H9 (cell line): Measurements from ENCODE around the gene SLIT2. TPM values are rescaled to one million over a fixed set of nuclear protein-coding genes. Genes with fewer than 3 reads are reported as not detected.

Source experiments
- DNase-seq: peaks from one replicate; pipeline ENCODE4 v3.0.0-alpha.2; 2017
- H2AFZ ChIP-seq: one replicate; pipeline ENCODE4 v1.6.1; 2013; ENCODE audit warnings: mild to moderate bottlenecking, low read length, control low read depth, moderate library complexity
- H2AK5ac ChIP-seq: 2 replicates; pipeline ENCODE4 v1.6.1; 2013; ENCODE audit warnings: low read length, control low read depth, mixed read lengths; ENCODE audit not compliant: insufficient read length
- H2BK120ac ChIP-seq: one replicate; pipeline ENCODE4 v1.6.1; 2013; ENCODE audit warnings: low read depth, mild to moderate bottlenecking, low read length, control low read depth, inconsistent platforms; ENCODE audit not compliant: poor library complexity, severe bottlenecking
- H2BK12ac ChIP-seq: 2 replicates; pipeline ENCODE4 v1.6.1; 2013; ENCODE audit warnings: low read length, control low read depth, mixed read lengths, low read depth; ENCODE audit not compliant: insufficient read length
- H2BK15ac ChIP-seq: 2 replicates; pipeline ENCODE4 v1.6.1; 2013; ENCODE audit warnings: low read depth, low read length, control low read depth
- H2BK20ac ChIP-seq: one replicate; pipeline ENCODE4 v1.6.1; 2013; ENCODE audit warnings: low read depth, mild to moderate bottlenecking, low read length, control low read depth, inconsistent platforms; ENCODE audit not compliant: poor library complexity, severe bottlenecking
- H2BK5ac ChIP-seq: 2 replicates; pipeline ENCODE4 v1.6.1; 2013; ENCODE audit warnings: low read length, control low read depth, mixed read lengths; ENCODE audit not compliant: insufficient read length
- H3K14ac ChIP-seq: 2 replicates; pipeline ENCODE4 v1.6.1; 2013; ENCODE audit warnings: low read length, control low read depth; ENCODE audit not compliant: insufficient read depth
- H3K18ac ChIP-seq: 2 replicates; pipeline ENCODE4 v1.6.1; 2013; ENCODE audit warnings: low read depth, mild to moderate bottlenecking, mixed read lengths, low read length, control low read depth; ENCODE audit not compliant: insufficient read length
- H3K23ac ChIP-seq: 2 replicates; pipeline ENCODE4 v1.6.1; 2013; ENCODE audit warnings: low read length, control low read depth, mixed read lengths, low read depth; ENCODE audit not compliant: insufficient read length
- H3K23me2 ChIP-seq: 2 replicates; pipeline ENCODE4 v1.6.1; 2013; ENCODE audit warnings: low read depth, mild to moderate bottlenecking, mixed read lengths, low read length, control low read depth; ENCODE audit not compliant: insufficient read length, poor library complexity, severe bottlenecking
- H3K27ac ChIP-seq: 2 replicates; pipeline ENCODE4 v1.5.1; 2013; ENCODE audit warnings: low read length, control low read depth, mixed read lengths, low read depth; ENCODE audit not compliant: insufficient read length
- H3K27me3 ChIP-seq: 2 replicates; pipeline ENCODE4 v1.6.1; 2013; ENCODE audit warnings: low read length, control low read depth, inconsistent platforms; ENCODE audit not compliant: insufficient read depth
- H3K4ac ChIP-seq: 2 replicates; pipeline ENCODE4 v1.6.1; 2013; ENCODE audit warnings: low read depth, mild to moderate bottlenecking, control low read depth, inconsistent platforms, low read length, moderate library complexity
- H3K4me1 ChIP-seq: 2 replicates; pipeline ENCODE4 v1.6.1; 2013; ENCODE audit warnings: low read length, control low read depth, inconsistent platforms; ENCODE audit not compliant: insufficient read depth
- H3K4me2 ChIP-seq: 2 replicates; pipeline ENCODE4 v1.6.1; 2013; ENCODE audit warnings: low read length, control low read depth, mixed read lengths; ENCODE audit not compliant: insufficient read length, insufficient read depth
- H3K56ac ChIP-seq: 2 replicates; pipeline ENCODE4 v1.6.1; 2013; ENCODE audit warnings: low read depth, mild to moderate bottlenecking, mixed read lengths, low read length, control low read depth; ENCODE audit not compliant: insufficient read length
- H3K79me1 ChIP-seq: 2 replicates; pipeline ENCODE4 v1.6.1; 2013; ENCODE audit warnings: low read depth, mild to moderate bottlenecking, moderate library complexity, low read length, control low read depth, inconsistent platforms; ENCODE audit not compliant: insufficient read depth, poor library complexity, severe bottlenecking
- H3K79me2 ChIP-seq: 2 replicates; pipeline ENCODE4 v1.6.1; 2013; ENCODE audit warnings: low read length, control low read depth, inconsistent platforms; ENCODE audit not compliant: insufficient read depth
- H3K9ac ChIP-seq: 2 replicates; pipeline ENCODE4 v1.6.1; 2013; ENCODE audit warnings: low read length, control low read depth, mixed read lengths; ENCODE audit not compliant: insufficient read length; ENCODE audit errors: extremely low read depth
- H3K9me3 ChIP-seq: one replicate; pipeline ENCODE4 v1.6.1; 2013; ENCODE audit warnings: low read depth, low read length, inconsistent platforms; ENCODE audit not compliant: control insufficient read depth
- H3T11ph ChIP-seq: one replicate; pipeline ENCODE4 v1.6.1; 2013; ENCODE audit warnings: mild to moderate bottlenecking, low read length, control low read depth, inconsistent platforms
- H4K20me1 ChIP-seq: one replicate; pipeline ENCODE4 v1.6.1; 2013; ENCODE audit not compliant: control insufficient read depth, insufficient read length, insufficient read depth
- H4K5ac ChIP-seq: 2 replicates; pipeline ENCODE4 v1.6.1; 2013; ENCODE audit warnings: low read depth, mild to moderate bottlenecking, mixed read lengths, low read length, control low read depth; ENCODE audit not compliant: insufficient read length
- H4K8ac ChIP-seq: replicated peaks from 2 replicates; pipeline ENCODE4 v1.6.1; 2013; ENCODE audit warnings: low read length, control low read depth, mixed read lengths, low read depth; ENCODE audit not compliant: insufficient read length
- H4K91ac ChIP-seq: 2 replicates; pipeline ENCODE4 v1.6.1; 2013; ENCODE audit warnings: low read depth, mild to moderate bottlenecking, moderate library complexity, mixed read lengths, low read length, control low read depth; ENCODE audit not compliant: insufficient read length
- H3K27ac Mint-ChIP-seq, 3 experiments: 2 replicates in 2 of 3; 3 replicates in 1 of 3; pipeline ENCODE4 v1.8.0; 2020 to 2021; ENCODE audit warnings: mixed read lengths in 3 of 3, mild to moderate bottlenecking in 1 of 3, moderate library complexity in 1 of 3
- H3K27me3 Mint-ChIP-seq: 2 replicates; pipeline ENCODE4 v1.8.0; 2021; ENCODE audit warnings: low read depth, mild to moderate bottlenecking, moderate library complexity, mixed read lengths
- H3K36me3 Mint-ChIP-seq, 3 experiments: 2 replicates in 2 of 3; 3 replicates in 1 of 3; pipeline ENCODE4 v1.8.0; 2020 to 2021; ENCODE audit warnings: low read depth in 3 of 3, mixed read lengths in 3 of 3; ENCODE audit not compliant: insufficient read depth in 1 of 3
- H3K4me1 Mint-ChIP-seq, 2 experiments: 2 replicates each; pipeline ENCODE4 v1.8.0; 2020; ENCODE audit warnings: mixed read lengths in 2 of 2
- H3K4me3 Mint-ChIP-seq, 2 experiments: 2 replicates in 1 of 2; 3 replicates in 1 of 2; pipeline ENCODE4 v1.8.0; 2020 to 2021; ENCODE audit warnings: mild to moderate bottlenecking in 2 of 2, mixed read lengths in 2 of 2, moderate library complexity in 1 of 2
- H3K9me3 Mint-ChIP-seq, 2 experiments: 2 replicates in 1 of 2; 3 replicates in 1 of 2; pipeline ENCODE4 v1.8.0; 2020; ENCODE audit warnings: mild to moderate bottlenecking in 2 of 2, mixed read lengths in 2 of 2, moderate library complexity in 1 of 2
- CTCF ChIP-seq: fragments of 200-600 bp; sonication (generic); conservative IDR thresholded peaks from 3 replicates; pipeline ENCODE4 v1.8.0; 2021; ENCODE audit warnings: antibody characterized with exemption, mild to moderate bottlenecking
- WGBS: extraction: QIAGEN DNeasy Blood & Tissue Kit; methylation state at CpG from one replicate; pipeline ENCODE4 v1.1.7; 2013; ENCODE audit warnings: missing lambda C conversion rate, low lambda C conversion rate, mixed read lengths; ENCODE audit not compliant: insufficient read length; ENCODE audit errors: extremely low coverage; 5-methylcytosine and 5-hydroxymethylcytosine counted together
- total RNA-seq: library from RNA; stranded (reverse); gene quantifications from 2 replicates; pipeline ENCODE4 v1.2.1, GENCODE V29; 2021

SLIT2 gene
- total RNA-seq, 1 experiment from 2014 or later = 1.3 TPM

GRCh38 chr4:20272411-20272872 is 20.7 kb downstream of the SLIT2 start:
- no peak overlapping the region for H3K56ac ChIP-seq
- no peak overlapping the region for H2AK5ac ChIP-seq
- no peaks in the 10 kb centered on the region for H3K27me3 ChIP-seq
- H3K27ac ChIP-seq = no peak overlapping the region
- H2BK12ac ChIP-seq = no peak overlapping the region
- no peaks in the 10 kb centered on the region for H3K9me3 ChIP-seq
- H3K14ac ChIP-seq = no peak overlapping the region
- H3K4ac ChIP-seq = no peak overlapping the region
- H3K4me2 ChIP-seq = no peak overlapping the region
- no peaks in the 10 kb centered on the region for H4K20me1 ChIP-seq
- no peaks in the 10 kb centered on the region for H3K23me2 ChIP-seq
- no peak for TF ChIP-seq CTCF
- no peak overlapping the region for H2BK120ac ChIP-seq
- no peaks in the 10 kb centered on the region for H3K79me1 ChIP-seq
- no peak overlapping the region for H2BK5ac ChIP-seq
- Mint-ChIP-seq H3K4me3 (no peak overlapping the region), H3K27ac (no peak overlapping the region), H3K9me3 (no peaks in the 10 kb centered on the region), H3K4me1 (peaks cover 3 to 10% of the 10 kb centered on the region in 2 experiments; a peak in 2 of 4 replicates), H3K27me3 (no peaks in the 10 kb centered on the region), H3K36me3 (no peaks in the 10 kb centered on the region)
- no peak for DNase-seq
- 100% methylated on average over 2 of the region's 4 CpGs for WGBS
- H3K4me1 ChIP-seq = no peaks in the 10 kb centered on the region
- no peak overlapping the region for H3K9ac ChIP-seq
- no peaks in the 10 kb centered on the region for H3K79me2 ChIP-seq
- H4K8ac ChIP-seq = no peak overlapping the region
- H3K18ac ChIP-seq = no peak overlapping the region
- no peak overlapping the region for H2AFZ ChIP-seq
- no peak overlapping the region for H2BK15ac ChIP-seq
- no peak overlapping the region for H2BK20ac ChIP-seq
- H3K23ac ChIP-seq = no peak overlapping the region
- no peak overlapping the region for H4K5ac ChIP-seq
- H3T11ph ChIP-seq = no peak overlapping the region
- H4K91ac ChIP-seq = no peak overlapping the region
